ENCODE measurements around the gene LYSET. TPM values are rescaled to one million over a fixed set of nuclear protein-coding genes. Genes with fewer than 3 reads are reported as not detected.
"Not testable (repeated sequence)": the region's sequence is repeated elsewhere in the genome, so short reads cannot be mapped to it uniquely, and the experiment has no call there.

LYSET gene
- total RNA-seq, 1 experiment from 2014 or later, result 17.3 TPM

- CTCF ChIA-PET, result no interaction called here
These were observed 23.6 kb upstream of the LYSET start for GRCh38 chr14:93161411-93161940.

DNA sequence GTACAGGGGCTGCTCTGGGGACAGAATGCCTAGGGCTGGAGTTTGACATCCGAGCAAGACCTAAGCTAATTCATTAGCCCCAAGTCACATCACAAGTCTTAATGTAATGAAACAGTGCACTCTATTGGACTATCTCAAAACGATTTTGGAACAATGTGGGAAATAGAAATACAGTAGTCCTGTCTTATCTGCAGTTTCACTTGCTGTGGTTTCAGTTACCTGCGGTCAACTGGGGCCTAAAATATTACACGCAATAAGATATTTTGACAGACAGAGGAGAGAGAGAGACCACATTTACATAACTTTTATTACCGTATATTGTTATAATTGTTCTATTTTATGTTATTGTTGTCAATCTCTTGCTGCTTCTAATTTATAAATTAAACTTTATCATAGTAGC, 21.6 kb upstream of the LYSET start:
- Mint-ChIP-seq H3K4me3 (ENCODE audit: unreplicated experiment) (no peak overlapping the region), H3K9me3 (ENCODE audit: unreplicated experiment) (no peaks in the 10 kb centered on the region), H3K36me3 (ENCODE audit: insufficient read depth, unreplicated experiment) (no peaks in the 10 kb centered on the region), H3K27me3 (ENCODE audit: insufficient read depth, unreplicated experiment) (no peaks in the 10 kb centered on the region), H3K27ac (ENCODE audit: unreplicated experiment) (no peak overlapping the region), H3K4me1 (ENCODE audit: low read depth, unreplicated experiment) (no peaks in the 10 kb centered on the region)
- Histone ChIP-seq H3K27me3 (replicated peaks; ENCODE audit: control insufficient read depth, insufficient read depth, low read length) (no peaks in the 10 kb centered on the region), H3K4me1 (no peaks in the 10 kb centered on the region), H3K36me3 (ENCODE audit: control insufficient read depth, insufficient read depth, low read length) (no peaks in the 10 kb centered on the region), H3K4me3 (ENCODE audit: low read depth, low read length) (no peak overlapping the region), H3K9me3 (no peaks in the 10 kb centered on the region)
- TF ChIP-seq, protein P1, sequence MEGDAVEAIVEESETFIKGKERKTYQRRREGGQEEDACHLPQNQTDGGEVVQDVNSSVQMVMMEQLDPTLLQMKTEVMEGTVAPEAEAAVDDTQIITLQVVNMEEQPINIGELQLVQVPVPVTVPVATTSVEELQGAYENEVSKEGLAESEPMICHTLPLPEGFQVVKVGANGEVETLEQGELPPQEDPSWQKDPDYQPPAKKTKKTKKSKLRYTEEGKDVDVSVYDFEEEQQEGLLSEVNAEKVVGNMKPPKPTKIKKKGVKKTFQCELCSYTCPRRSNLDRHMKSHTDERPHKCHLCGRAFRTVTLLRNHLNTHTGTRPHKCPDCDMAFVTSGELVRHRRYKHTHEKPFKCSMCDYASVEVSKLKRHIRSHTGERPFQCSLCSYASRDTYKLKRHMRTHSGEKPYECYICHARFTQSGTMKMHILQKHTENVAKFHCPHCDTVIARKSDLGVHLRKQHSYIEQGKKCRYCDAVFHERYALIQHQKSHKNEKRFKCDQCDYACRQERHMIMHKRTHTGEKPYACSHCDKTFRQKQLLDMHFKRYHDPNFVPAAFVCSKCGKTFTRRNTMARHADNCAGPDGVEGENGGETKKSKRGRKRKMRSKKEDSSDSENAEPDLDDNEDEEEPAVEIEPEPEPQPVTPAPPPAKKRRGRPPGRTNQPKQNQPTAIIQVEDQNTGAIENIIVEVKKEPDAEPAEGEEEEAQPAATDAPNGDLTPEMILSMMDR (IDR thresholded peaks at IDR 0.05; ENCODE audit: insufficient read depth in 1 of 2, low read depth in 1 of 2, low read length in 1 of 2, severe bottlenecking in 1 of 2, unreplicated experiment in 1 of 2), result no peak
- ChIA-PET POLR2A (no interaction called here), CTCF (interaction anchor here (1.0 kb wide), 1 partner anchor 50 kb away, joined by 5 read pairs; no protein-coding TSS in a partner anchor)
- no TSS peak for BruUV-seq (replicated peaks)
- intact Hi-C loops (cut with micrococcal nuclease; ENCODE audit: unreplicated experiment), result no loop called here
- no peak for DNase-seq

More at GRCh38 chr14:93161411-93161940, 23.6 kb upstream of the LYSET start:
- Mint-ChIP-seq H3K9me3 (ENCODE audit: unreplicated experiment) (no peaks in the 10 kb centered on the region), H3K4me1 (ENCODE audit: low read depth, unreplicated experiment) (peaks cover 4% of the 10 kb centered on the region), H3K36me3 (ENCODE audit: insufficient read depth, unreplicated experiment) (no peaks in the 10 kb centered on the region), H3K27ac (ENCODE audit: unreplicated experiment) (no peak overlapping the region), H3K27me3 (ENCODE audit: insufficient read depth, unreplicated experiment) (no peaks in the 10 kb centered on the region), H3K4me3 (ENCODE audit: unreplicated experiment) (no peak overlapping the region)
- no peak overlapping the region for H3K4me3 ChIP-seq (ENCODE audit: low read depth, low read length)
- BruUV-seq (replicated peaks), result no TSS peak
- no peaks in the 10 kb centered on the region for H3K9me3 ChIP-seq
- H3K27me3 ChIP-seq (replicated peaks; ENCODE audit: control insufficient read depth, insufficient read depth, low read length), result no peaks in the 10 kb centered on the region
- TF ChIP-seq, protein P1 (IDR thresholded peaks at IDR 0.05; ENCODE audit: insufficient read depth in 1 of 2, low read depth in 1 of 2, low read length in 1 of 2, severe bottlenecking in 1 of 2, unreplicated experiment in 1 of 2), result no peak
- DNase-seq, result no peak
- no peaks in the 10 kb centered on the region for H3K4me1 ChIP-seq
- intact Hi-C loops (cut with micrococcal nuclease; ENCODE audit: unreplicated experiment), result no loop called here
- no peaks in the 10 kb centered on the region for H3K36me3 ChIP-seq (ENCODE audit: control insufficient read depth, insufficient read depth, low read length)
- POLR2A ChIA-PET, result no interaction called here

DNA sequence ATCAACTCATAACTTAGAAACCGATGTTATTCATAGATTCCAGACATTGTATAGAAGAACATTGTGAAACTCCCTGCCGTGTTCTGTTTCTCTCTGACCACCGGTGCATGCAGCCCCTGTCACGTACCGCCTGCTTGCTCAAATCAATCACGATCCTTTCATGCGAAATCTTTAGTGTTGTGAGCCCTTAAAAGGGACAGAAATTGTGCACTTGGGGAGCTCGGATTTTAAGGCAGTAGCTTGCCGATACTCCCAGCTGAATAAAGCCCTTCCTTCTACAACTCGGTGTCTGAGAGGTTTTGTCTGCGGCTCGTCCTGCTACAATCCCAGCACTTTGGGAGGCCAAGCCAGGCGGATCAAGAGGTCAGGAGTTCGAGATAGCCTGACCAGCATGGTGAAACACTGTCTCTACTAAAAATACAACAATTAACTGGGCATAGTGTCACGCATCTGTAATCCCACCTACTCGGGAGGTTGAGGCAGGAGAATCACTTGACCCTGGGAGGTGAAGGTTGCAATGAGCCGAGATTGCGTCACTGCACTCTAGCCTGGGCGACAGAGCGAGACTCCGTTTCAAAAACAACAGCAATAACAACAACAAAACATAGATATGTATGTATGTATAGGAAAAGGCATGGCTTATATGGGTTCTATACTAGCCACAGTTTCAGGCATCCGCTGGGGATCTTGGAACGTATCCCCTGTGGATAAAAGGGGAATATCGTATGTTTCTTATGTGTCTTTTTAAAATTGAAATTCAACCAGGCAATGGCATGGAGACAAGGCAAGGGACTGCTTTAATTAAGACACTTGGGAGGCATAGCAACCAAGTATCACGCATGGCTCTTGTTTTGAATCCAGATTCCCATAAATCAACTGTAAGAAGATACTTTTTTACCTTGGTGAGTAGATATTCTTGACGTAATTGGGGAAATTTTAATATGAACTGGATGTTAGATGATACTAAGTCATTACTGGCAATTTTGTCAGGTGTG, 19.5 kb upstream of the LYSET start:
- BruUV-seq (replicated peaks); POLR2A ChIA-PET; intact Hi-C loops (cut with micrococcal nuclease; ENCODE audit: unreplicated experiment); H3K4me3 Mint-ChIP-seq (ENCODE audit: unreplicated experiment); H3K27me3 ChIP-seq (replicated peaks; ENCODE audit: control insufficient read depth, insufficient read depth, low read length); DNase-seq; H3K4me3 ChIP-seq (ENCODE audit: low read depth, low read length); H3K27ac Mint-ChIP-seq (ENCODE audit: unreplicated experiment); H3K27me3 Mint-ChIP-seq (ENCODE audit: insufficient read depth, unreplicated experiment); H3K9me3 Mint-ChIP-seq (ENCODE audit: unreplicated experiment); CTCF ChIA-PET; H3K4me1 Mint-ChIP-seq (ENCODE audit: low read depth, unreplicated experiment); H3K9me3 ChIP-seq; H3K36me3 ChIP-seq (ENCODE audit: control insufficient read depth, insufficient read depth, low read length); H3K4me1 ChIP-seq; H3K36me3 Mint-ChIP-seq (ENCODE audit: insufficient read depth, unreplicated experiment): not testable (repeated sequence)

DNA sequence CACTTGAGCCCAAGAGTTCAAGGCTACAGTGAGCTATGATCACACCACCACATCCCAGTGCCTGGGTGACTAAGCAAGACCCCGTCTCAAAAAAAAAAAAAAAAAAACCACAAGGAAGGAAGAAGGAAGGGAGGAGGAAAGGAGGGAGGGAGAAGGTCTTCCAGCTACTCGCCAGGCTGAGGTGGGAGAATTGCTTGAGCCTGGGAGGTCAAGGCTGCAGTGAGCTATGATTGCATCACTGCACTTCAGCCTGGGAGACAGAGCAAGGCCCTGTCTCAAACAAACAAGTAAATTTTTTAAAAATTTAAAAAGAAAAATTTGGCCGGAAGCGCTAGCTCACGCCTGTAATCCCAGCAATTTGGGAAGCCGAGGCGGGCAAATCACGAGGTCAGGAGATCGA, 16.5 kb upstream of the LYSET start:
- H3K4me3 Mint-ChIP-seq (ENCODE audit: unreplicated experiment); H3K36me3 Mint-ChIP-seq (ENCODE audit: insufficient read depth, unreplicated experiment); intact Hi-C loops (cut with micrococcal nuclease; ENCODE audit: unreplicated experiment); DNase-seq; H3K4me3 ChIP-seq (ENCODE audit: low read depth, low read length); H3K27me3 ChIP-seq (replicated peaks; ENCODE audit: control insufficient read depth, insufficient read depth, low read length); H3K9me3 ChIP-seq; H3K4me1 ChIP-seq; H3K27ac Mint-ChIP-seq (ENCODE audit: unreplicated experiment); POLR2A ChIA-PET; H3K9me3 Mint-ChIP-seq (ENCODE audit: unreplicated experiment); BruUV-seq (replicated peaks); H3K27me3 Mint-ChIP-seq (ENCODE audit: insufficient read depth, unreplicated experiment); H3K4me1 Mint-ChIP-seq (ENCODE audit: low read depth, unreplicated experiment); H3K36me3 ChIP-seq (ENCODE audit: control insufficient read depth, insufficient read depth, low read length): not testable (repeated sequence)
- CTCF ChIA-PET, result interaction anchor here (0.7 kb wide), 1 partner anchor 74 kb away, joined by 3 read pairs; no protein-coding TSS in a partner anchor

- BruUV-seq (replicated peaks); H3K27ac Mint-ChIP-seq (ENCODE audit: unreplicated experiment); H3K4me3 Mint-ChIP-seq (ENCODE audit: unreplicated experiment); CTCF ChIA-PET; H3K27me3 Mint-ChIP-seq (ENCODE audit: insufficient read depth, unreplicated experiment); H3K4me3 ChIP-seq (ENCODE audit: low read depth, low read length); intact Hi-C loops (cut with micrococcal nuclease; ENCODE audit: unreplicated experiment); H3K9me3 ChIP-seq; POLR2A ChIA-PET; H3K36me3 Mint-ChIP-seq (ENCODE audit: insufficient read depth, unreplicated experiment); H3K9me3 Mint-ChIP-seq (ENCODE audit: unreplicated experiment); DNase-seq; H3K4me1 Mint-ChIP-seq (ENCODE audit: low read depth, unreplicated experiment); H3K4me1 ChIP-seq; H3K36me3 ChIP-seq (ENCODE audit: control insufficient read depth, insufficient read depth, low read length); H3K27me3 ChIP-seq (replicated peaks; ENCODE audit: control insufficient read depth, insufficient read depth, low read length): not testable (repeated sequence)
These were observed 15.5 kb upstream of the LYSET start for GRCh38 chr14:93169619-93170018.
